ENCODE measurements around the gene ARHGEF4. TPM values are rescaled to one million over a fixed set of nuclear protein-coding genes. Genes with fewer than 3 reads are reported as not detected.

The ARHGEF4 gene
- total RNA-seq, 2 experiments from 2014 or later, result 4.2 to 4.3 TPM

DNA sequence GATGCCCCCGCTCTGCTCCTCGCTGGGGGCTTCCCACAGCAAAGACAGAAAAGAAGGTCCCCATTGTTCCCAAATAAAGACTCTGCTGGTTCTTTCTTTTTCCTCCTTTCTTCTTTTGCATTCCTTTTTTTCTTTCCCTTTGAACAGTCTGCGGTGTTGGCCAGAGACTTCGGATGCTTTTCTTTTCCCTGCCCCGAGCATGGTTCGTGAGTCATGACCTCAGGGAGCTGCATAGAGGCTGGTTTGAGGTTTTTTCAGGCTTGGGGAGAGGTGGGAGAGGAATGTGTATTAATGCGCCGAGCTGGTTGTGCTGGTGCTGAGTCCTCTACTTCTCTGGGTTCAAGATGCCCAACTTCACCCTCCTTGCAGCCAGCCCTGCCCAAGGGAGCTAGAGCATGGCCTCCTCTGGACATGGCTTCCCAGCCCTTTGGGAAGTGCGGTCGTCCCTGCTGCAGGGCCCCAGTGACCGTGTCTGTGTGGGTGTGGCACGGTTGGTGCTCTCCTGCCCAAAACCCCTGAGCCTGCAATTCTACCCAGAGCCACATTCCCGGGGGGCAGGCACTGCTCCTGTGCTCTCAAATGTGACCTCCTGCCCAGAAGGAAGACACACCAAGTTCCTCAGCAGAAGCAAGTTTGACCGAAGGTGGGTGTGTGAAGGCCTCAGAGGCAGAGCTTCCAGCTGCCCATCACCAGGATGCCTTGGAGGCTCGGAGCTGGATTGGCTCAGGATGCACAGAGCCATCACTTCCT, 9.0 kb upstream of the ARHGEF4 start:
- DNase-seq, result no peak
- H3K36me3 Mint-ChIP-seq (ENCODE audit: low read depth), result no peaks in the 10 kb centered on the region
- no peak for TF ChIP-seq CTCF (IDR thresholded peaks at IDR 0.05)
- no peak overlapping the region for H3K4me3 Mint-ChIP-seq
- H3K27me3 Mint-ChIP-seq, result peaks cover 5% of the 10 kb centered on the region
- H3K4me1 Mint-ChIP-seq (ENCODE audit: low read depth), result peaks cover 22% of the 10 kb centered on the region
- H3K27ac Mint-ChIP-seq, result no peak overlapping the region
- no peaks in the 10 kb centered on the region for H3K9me3 Mint-ChIP-seq
- ChIA-PET CTCF (no interaction called here), POLR2A (no interaction called here)
- no peak for ATAC-seq
- intact Hi-C loops (cut with micrococcal nuclease), result no loop called here

DNA sequence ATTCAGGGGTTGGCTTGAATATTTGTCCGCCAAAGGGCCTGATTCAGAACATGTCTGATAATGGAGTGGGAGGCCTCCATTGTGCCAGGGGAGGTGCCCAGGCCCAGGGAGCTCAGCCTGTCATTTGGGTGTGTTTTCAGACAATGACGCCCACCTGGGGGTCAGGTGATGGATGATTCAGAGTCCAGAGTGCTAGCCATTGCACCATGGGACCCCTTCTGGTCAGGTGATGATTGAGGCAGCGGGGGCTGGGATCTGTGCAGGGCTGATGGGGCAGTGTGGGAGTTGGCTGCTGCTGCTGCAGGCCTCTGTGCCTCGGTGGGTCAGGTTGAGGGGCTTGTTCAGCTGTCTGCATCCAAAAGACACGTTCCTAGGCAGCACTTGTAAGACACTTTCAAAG, 8.3 kb upstream of the ARHGEF4 start:
- H3K27me3 Mint-ChIP-seq, result peaks cover 9% of the 10 kb centered on the region
- H3K27ac Mint-ChIP-seq, result no peak overlapping the region
- H3K36me3 Mint-ChIP-seq (ENCODE audit: low read depth), result no peaks in the 10 kb centered on the region
- ATAC-seq (no peak), DNase-seq (no peak)
- ChIA-PET CTCF (no interaction called here), POLR2A (no interaction called here)
- H3K4me1 Mint-ChIP-seq (ENCODE audit: low read depth), result peaks cover 21% of the 10 kb centered on the region
- TF ChIP-seq CTCF (IDR thresholded peaks at IDR 0.05), result no peak
- H3K9me3 Mint-ChIP-seq, result no peaks in the 10 kb centered on the region
- intact Hi-C loops (cut with micrococcal nuclease), result no loop called here
- H3K4me3 Mint-ChIP-seq, result no peak overlapping the region

DNA sequence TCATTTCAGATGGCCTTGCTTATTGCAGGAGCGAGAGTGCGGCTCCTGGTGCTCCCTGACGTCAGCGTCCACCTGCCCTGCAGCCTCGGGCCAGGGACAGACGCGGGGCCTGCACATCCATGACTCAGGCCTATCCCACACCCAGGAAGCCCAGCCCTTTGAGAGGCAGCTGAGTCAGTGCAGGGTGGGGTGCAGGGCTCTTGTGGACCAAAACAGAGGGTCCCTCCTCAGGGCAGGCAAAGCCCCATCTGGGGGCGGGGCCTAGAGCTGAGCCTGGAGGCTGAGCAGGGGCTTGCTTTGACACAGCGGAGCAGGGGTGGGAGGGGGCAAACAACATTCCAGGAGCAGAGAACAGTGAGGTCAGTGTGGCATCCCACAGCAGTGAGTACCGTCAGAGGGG, 7.7 kb upstream of the ARHGEF4 start:
- intact Hi-C loops (cut with micrococcal nuclease), result no loop called here
- Mint-ChIP-seq H3K4me1 (ENCODE audit: low read depth) (peaks cover 15% of the 10 kb centered on the region), H3K27ac (no peak overlapping the region), H3K27me3 (peaks cover 9% of the 10 kb centered on the region), H3K4me3 (no peak overlapping the region), H3K36me3 (ENCODE audit: low read depth) (no peaks in the 10 kb centered on the region), H3K9me3 (no peaks in the 10 kb centered on the region)
- POLR2A ChIA-PET, result no interaction called here
- no peak for TF ChIP-seq CTCF (IDR thresholded peaks at IDR 0.05)
- DNase-seq (no peak), ATAC-seq (no peak)
- CTCF ChIA-PET, result no interaction called here

- DNase-seq (no peak), ATAC-seq (no peak)
- CTCF ChIA-PET, result interaction anchor here (1.2 kb wide), 1 partner anchor 43 kb away, joined by 3 read pairs; no protein-coding TSS in a partner anchor
- POLR2A ChIA-PET, result no interaction called here
- H3K27ac Mint-ChIP-seq, result no peak overlapping the region
- no peak for TF ChIP-seq CTCF (IDR thresholded peaks at IDR 0.05)
- no peak overlapping the region for H3K4me3 Mint-ChIP-seq
- H3K9me3 Mint-ChIP-seq, result no peaks in the 10 kb centered on the region
- H3K27me3 Mint-ChIP-seq, result peaks cover 12% of the 10 kb centered on the region
- no peaks in the 10 kb centered on the region for H3K4me1 Mint-ChIP-seq (ENCODE audit: low read depth)
- intact Hi-C loops (cut with micrococcal nuclease), result no loop called here
- H3K36me3 Mint-ChIP-seq (ENCODE audit: low read depth), result no peaks in the 10 kb centered on the region
Observed at GRCh38 chr2:130830538-130830937, 6.2 kb upstream of the ARHGEF4 start.

GRCh38 chr2:130831356-130831755, 5.4 kb upstream of the ARHGEF4 start:
- intact Hi-C loops (cut with micrococcal nuclease), result no loop called here
- DNase-seq (no peak), ATAC-seq (no peak)
- ChIA-PET CTCF (no interaction called here), POLR2A (no interaction called here)
- Mint-ChIP-seq H3K27me3 (peaks cover 13% of the 10 kb centered on the region), H3K9me3 (no peaks in the 10 kb centered on the region), H3K4me3 (no peak overlapping the region), H3K27ac (no peak overlapping the region), H3K36me3 (ENCODE audit: low read depth) (no peaks in the 10 kb centered on the region), H3K4me1 (ENCODE audit: low read depth) (no peaks in the 10 kb centered on the region)
- TF ChIP-seq CTCF (IDR thresholded peaks at IDR 0.05), result no peak

All from activated CD8-positive, alpha-beta T cell treated with anti-CD3 and anti-CD28 coated beads for 36 hours (primary cell).